GM12878 (cell line): ENCODE data around the gene GPR39. TPM values are rescaled to one million over a fixed set of nuclear protein-coding genes. Genes with fewer than 3 reads are reported as not detected.

Experiments used
- ATAC-seq: fragments of 200-7000 bp; cut with Tn5 transposase; 3 replicates; pipeline ENCODE4 v1.9.1; 2020; ENCODE audit warnings: mild to moderate bottlenecking, moderate library complexity
- BruUV-seq: library from RNA; stranded (reverse); fragments of 400-500 nt; replicated peaks from 2 replicates; lab custom pipeline; 2021; lab: Mats Ljungman, UMichigan
- CTCF ChIA-PET: fragments of 300-600 bp; sonication (Branson Sonifier 250); formaldehyde crosslinking; extraction: SDS; loops from one replicate; lab custom pipeline; 2021; ENCODE audit warnings: inconsistent platforms; lab: Yijun Ruan, JAX
- POLR2A ChIA-PET: fragments of 350-600 bp; formaldehyde crosslinking; extraction: SDS; loops from one replicate; lab custom pipeline; 2021; ENCODE audit warnings: inconsistent platforms; lab: Charles Lee
- RAD21 ChIA-PET: fragments of 300-600 bp; sonication (Branson Sonifier 250); formaldehyde crosslinking; loops from one replicate; lab custom pipeline; 2023; ENCODE audit warnings: antibody characterized with exemption; ENCODE audit not compliant: unreplicated experiment; lab: Charles Lee
- SMC1A ChIA-PET: fragments of 300-600 bp; sonication (Branson Sonifier 250); formaldehyde crosslinking; loops from one replicate; lab custom pipeline; 2023; ENCODE audit not compliant: unreplicated experiment, uncharacterized antibody; lab: Charles Lee
- DNase-seq: peaks from one replicate; pipeline ENCODE4 v3.0.0-alpha.2; 2011; ENCODE audit warnings: low read depth, low spot score
- FAIRE-seq: peaks from 3 replicates; lab custom pipeline; 2011; peaks lifted over from hg19 to GRCh38; lab: Jason Lieb, UNC
- H2AFZ ChIP-seq: 2 replicates; pipeline ENCODE4 v1.6.0; 2011; ENCODE audit warnings: low read depth, low read length, control low read depth; ENCODE audit not compliant: control insufficient read depth
- H3K27ac ChIP-seq: 2 replicates; pipeline ENCODE4 v1.5.1; 2011; ENCODE audit warnings: control low read depth; ENCODE audit not compliant: control insufficient read depth, insufficient read depth
- H3K27me3 ChIP-seq, 2 experiments: replicated peaks in 1 of 2; 2 replicates each; pipeline versions ENCODE4 v1.6.0 to v1.6.1; 2011; ENCODE audit warnings: low read length in 1 of 2; ENCODE audit not compliant: control insufficient read depth in 2 of 2, insufficient read depth in 2 of 2
- H3K36me3 ChIP-seq, 2 experiments: 2 replicates each; pipeline ENCODE4 v1.5.1; 2011; ENCODE audit warnings: low read length in 1 of 2; ENCODE audit not compliant: control insufficient read depth in 2 of 2, insufficient read depth in 2 of 2
- H3K4me1 ChIP-seq: 2 replicates; pipeline ENCODE4 v1.6.1; 2011; ENCODE audit warnings: mild to moderate bottlenecking, low read length, moderate library complexity, mixed read lengths; ENCODE audit not compliant: control insufficient read depth, insufficient read depth
- H3K4me2 ChIP-seq: 2 replicates; pipeline ENCODE4 v1.6.0; 2011; ENCODE audit warnings: control low read depth; ENCODE audit not compliant: control insufficient read depth, insufficient read depth
- H3K4me3 ChIP-seq: fragments of 200-600 bp; sonication (generic); 2 replicates; pipeline ENCODE4 v1.5.1; 2016
- H3K79me2 ChIP-seq: 2 replicates; pipeline ENCODE4 v1.6.0; 2011; ENCODE audit warnings: low read length; ENCODE audit not compliant: control insufficient read depth, insufficient read depth
- H3K9ac ChIP-seq: 2 replicates; pipeline ENCODE4 v1.8.0; 2011; ENCODE audit warnings: low read length, control low read depth, mixed read lengths; ENCODE audit not compliant: control insufficient read depth, insufficient read depth
- H3K9me3 ChIP-seq: replicated peaks from 3 replicates; pipeline ENCODE4 v1.5.1; 2011; ENCODE audit warnings: mild to moderate bottlenecking, low read length; ENCODE audit not compliant: control insufficient read depth, insufficient read depth
- H4K20me1 ChIP-seq: 2 replicates; pipeline ENCODE4 v1.6.0; 2011; ENCODE audit not compliant: control insufficient read depth, insufficient read depth
- CEBPB ChIP-seq, 2 experiments: fragments of 150-350 bp in 1 of 2; IDR thresholded peaks; 2 replicates each; pipeline ENCODE4 v1.6.1; 2012 to 2014; ENCODE audit warnings: low read depth in 2 of 2, low read length in 2 of 2, borderline replicate concordance in 1 of 2, inconsistent platforms in 1 of 2
- LARP7 ChIP-seq: fragments of 450-650 bp; IDR thresholded peaks from 2 replicates; pipeline ENCODE4 v1.6.1; 2017; ENCODE audit warnings: mild to moderate bottlenecking
- NR2C1 ChIP-seq: fragments of 450-650 bp; IDR thresholded peaks from 2 replicates; pipeline ENCODE4 v1.6.1; 2017; ENCODE audit warnings: antibody characterized with exemption, mild to moderate bottlenecking, moderate library complexity
- PAX5 ChIP-seq: IDR thresholded peaks from 2 replicates; pipeline ENCODE4 v1.6.1; 2011; ENCODE audit warnings: low read depth, low read length, borderline replicate concordance
- RB1 ChIP-seq: fragments of 450-650 bp; formaldehyde crosslinking; IDR thresholded peaks from 2 replicates; pipeline ENCODE4 v1.6.1; 2017; ENCODE audit warnings: mild to moderate bottlenecking, borderline replicate concordance
- TCF3 ChIP-seq: IDR thresholded peaks from 2 replicates; pipeline ENCODE4 v1.6.1; 2012; ENCODE audit warnings: low read depth, mild to moderate bottlenecking, low read length, borderline replicate concordance; ENCODE audit not compliant: insufficient read depth
- WGBS: methylation state at CpG from one replicate; pipeline ENCODE4 v1.1.6; 2016; ENCODE audit warnings: low lambda C conversion rate; ENCODE audit not compliant: insufficient replicate concordance, insufficient coverage; ENCODE audit errors: missing lambda C conversion rate; 5-methylcytosine and 5-hydroxymethylcytosine counted together
- in situ Hi-C: fragments of 300-500 bp; cut with MboI; formaldehyde crosslinking; loops from 9 replicates; pipeline ENCODE4 v1.14.3; 2018; ENCODE audit warnings: mixed read lengths
- intact Hi-C: fragments of 100-400 bp; cut with micrococcal nuclease; formaldehyde crosslinking; loops from one replicate; pipeline ENCODE4 v1.14.2; 2022; ENCODE audit not compliant: unreplicated experiment
- polyA plus RNA-seq, 11 experiments: library from polyadenylated mRNA; depleted of rRNA in 4 of 11; unstranded in 6 of 11; stranded (reverse) in 5 of 11; fragments of >200 nt; fragmentation: Nextera tagmentation in 4 of 11; fragmentation: Illumina TruSeq in 1 of 11; extraction: Ambion mirVana in 4 of 11; extraction: Trizol in 1 of 11; gene quantifications; 1 replicate in 1 of 11; 2 replicates in 10 of 11; pipeline versions ENCODE4 v1.2.1 to v1.2.3, GENCODE V29; 2011 to 2016; ENCODE audit warnings: inconsistent platforms in 2 of 11, missing spikeins in 2 of 11, low read depth in 1 of 11
- total RNA-seq, 4 experiments: library from RNA; depleted of rRNA in 3 of 4; stranded (reverse); fragments of >200 nt in 3 of 4; fragmentation: Illumina TruSeq in 1 of 4; extraction: Trizol in 1 of 4; gene quantifications; 2 replicates each; pipeline versions ENCODE4 v1.2.1 to v1.2.3, GENCODE V29; 2013 to 2021
- TF ChIP-seq, protein P1 (sequence below): fragments of 450-650 bp; IDR thresholded peaks from 2 replicates; pipeline ENCODE4 v1.6.1; 2018; ENCODE audit warnings: mild to moderate bottlenecking, low read depth, moderate library complexity; ENCODE audit not compliant: partially characterized antibody

The GPR39 gene
- total and polyA plus RNA-seq, 10 of the 15 experiments (the other 5 are each of a cell fraction or from before 2014, with no cell fraction given) = 0.05 to 0.23 TPM; not detected in 8

DNA sequence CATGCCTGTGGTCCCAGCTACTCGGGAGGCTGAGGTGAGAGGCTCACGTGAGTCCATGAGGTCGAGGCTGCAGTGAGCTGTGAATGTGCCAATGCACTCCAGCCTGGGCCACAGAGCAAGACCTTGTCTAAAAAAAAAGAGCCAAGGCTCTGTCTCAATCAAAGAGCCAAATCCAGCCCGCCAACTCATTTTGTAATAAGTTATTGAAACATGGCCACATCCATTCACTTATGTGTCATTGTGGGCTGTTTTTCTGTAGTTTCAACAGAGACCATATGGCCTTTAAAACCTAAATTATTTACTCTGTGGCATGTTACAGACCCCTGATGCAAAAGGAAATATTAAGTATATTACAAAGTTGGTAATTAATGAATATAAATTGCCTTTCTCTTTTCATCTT is 60.8 kb downstream of the GPR39 start:
- intact Hi-C loops (no loop called here), in situ Hi-C loops (no loop called here)
- Histone ChIP-seq H3K4me1 (no peaks in the 10 kb centered on the region), H4K20me1 (no peaks in the 10 kb centered on the region), H2AFZ (no peak overlapping the region), H3K79me2 (no peaks in the 10 kb centered on the region), H3K27me3 (no peaks in the 10 kb centered on the region), H3K9ac (no peak overlapping the region), H3K9me3 (no peaks in the 10 kb centered on the region), H3K4me3 (no peak overlapping the region), H3K36me3 (no peaks in the 10 kb centered on the region), H3K4me2 (no peak overlapping the region), H3K27ac (no peak overlapping the region)
- no peak for ATAC-seq
- TF ChIP-seq NR2C1 (no peak), RB1 (no peak), PAX5 (no peak), LARP7 (no peak), TCF3 (no peak), CEBPB (IDR thresholded peaks at IDR 0.05; ENCODE audit: borderline replicate concordance in 1 of 2, low read depth in 2 of 2, low read length in 2 of 2) (no peak)
- TF ChIP-seq, protein P1, sequence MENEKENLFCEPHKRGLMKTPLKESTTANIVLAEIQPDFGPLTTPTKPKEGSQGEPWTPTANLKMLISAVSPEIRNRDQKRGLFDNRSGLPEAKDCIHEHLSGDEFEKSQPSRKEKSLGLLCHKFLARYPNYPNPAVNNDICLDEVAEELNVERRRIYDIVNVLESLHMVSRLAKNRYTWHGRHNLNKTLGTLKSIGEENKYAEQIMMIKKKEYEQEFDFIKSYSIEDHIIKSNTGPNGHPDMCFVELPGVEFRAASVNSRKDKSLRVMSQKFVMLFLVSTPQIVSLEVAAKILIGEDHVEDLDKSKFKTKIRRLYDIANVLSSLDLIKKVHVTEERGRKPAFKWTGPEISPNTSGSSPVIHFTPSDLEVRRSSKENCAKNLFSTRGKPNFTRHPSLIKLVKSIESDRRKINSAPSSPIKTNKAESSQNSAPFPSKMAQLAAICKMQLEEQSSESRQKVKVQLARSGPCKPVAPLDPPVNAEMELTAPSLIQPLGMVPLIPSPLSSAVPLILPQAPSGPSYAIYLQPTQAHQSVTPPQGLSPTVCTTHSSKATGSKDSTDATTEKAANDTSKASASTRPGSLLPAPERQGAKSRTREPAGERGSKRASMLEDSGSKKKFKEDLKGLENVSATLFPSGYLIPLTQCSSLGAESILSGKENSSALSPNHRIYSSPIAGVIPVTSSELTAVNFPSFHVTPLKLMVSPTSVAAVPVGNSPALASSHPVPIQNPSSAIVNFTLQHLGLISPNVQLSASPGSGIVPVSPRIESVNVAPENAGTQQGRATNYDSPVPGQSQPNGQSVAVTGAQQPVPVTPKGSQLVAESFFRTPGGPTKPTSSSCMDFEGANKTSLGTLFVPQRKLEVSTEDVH = no peak
- ChIA-PET CTCF (no interaction called here), RAD21 (no interaction called here), SMC1A (no interaction called here), POLR2A (no interaction called here)
- 9% methylated on average over 4 of the region's 4 CpGs for WGBS
- no peak for FAIRE-seq
- BruUV-seq = no TSS peak
- no peak for DNase-seq
